Fibroblast of pulmonary artery (primary cell): ENCODE results near the gene FEZ2.

Experiments
- DNase-seq: peaks from one replicate; pipeline ENCODE4 v3.0.0-alpha.2; 2010; ENCODE audit warnings: low read depth
- H3K4me3 ChIP-seq: replicated peaks from 2 replicates; pipeline ENCODE4 v1.5.1; 2011; ENCODE audit warnings: low read depth, mild to moderate bottlenecking, control low read depth, low read length, moderate library complexity
- TF ChIP-seq, protein P1 (sequence below): IDR thresholded peaks from 2 replicates; pipeline ENCODE4 v1.5.1; 2011; ENCODE audit warnings: mild to moderate bottlenecking, control low read depth, low read length, inconsistent platforms; ENCODE audit errors: missing control alignments

FEZ2 gene

GRCh38 chr2:36513661-36514060 is 84.3 kb downstream of the FEZ2 start:
- DNase-seq: no peak
- TF ChIP-seq, protein P1, sequence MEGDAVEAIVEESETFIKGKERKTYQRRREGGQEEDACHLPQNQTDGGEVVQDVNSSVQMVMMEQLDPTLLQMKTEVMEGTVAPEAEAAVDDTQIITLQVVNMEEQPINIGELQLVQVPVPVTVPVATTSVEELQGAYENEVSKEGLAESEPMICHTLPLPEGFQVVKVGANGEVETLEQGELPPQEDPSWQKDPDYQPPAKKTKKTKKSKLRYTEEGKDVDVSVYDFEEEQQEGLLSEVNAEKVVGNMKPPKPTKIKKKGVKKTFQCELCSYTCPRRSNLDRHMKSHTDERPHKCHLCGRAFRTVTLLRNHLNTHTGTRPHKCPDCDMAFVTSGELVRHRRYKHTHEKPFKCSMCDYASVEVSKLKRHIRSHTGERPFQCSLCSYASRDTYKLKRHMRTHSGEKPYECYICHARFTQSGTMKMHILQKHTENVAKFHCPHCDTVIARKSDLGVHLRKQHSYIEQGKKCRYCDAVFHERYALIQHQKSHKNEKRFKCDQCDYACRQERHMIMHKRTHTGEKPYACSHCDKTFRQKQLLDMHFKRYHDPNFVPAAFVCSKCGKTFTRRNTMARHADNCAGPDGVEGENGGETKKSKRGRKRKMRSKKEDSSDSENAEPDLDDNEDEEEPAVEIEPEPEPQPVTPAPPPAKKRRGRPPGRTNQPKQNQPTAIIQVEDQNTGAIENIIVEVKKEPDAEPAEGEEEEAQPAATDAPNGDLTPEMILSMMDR: no peak
- H3K4me3 ChIP-seq: no peak overlapping the region

DNA sequence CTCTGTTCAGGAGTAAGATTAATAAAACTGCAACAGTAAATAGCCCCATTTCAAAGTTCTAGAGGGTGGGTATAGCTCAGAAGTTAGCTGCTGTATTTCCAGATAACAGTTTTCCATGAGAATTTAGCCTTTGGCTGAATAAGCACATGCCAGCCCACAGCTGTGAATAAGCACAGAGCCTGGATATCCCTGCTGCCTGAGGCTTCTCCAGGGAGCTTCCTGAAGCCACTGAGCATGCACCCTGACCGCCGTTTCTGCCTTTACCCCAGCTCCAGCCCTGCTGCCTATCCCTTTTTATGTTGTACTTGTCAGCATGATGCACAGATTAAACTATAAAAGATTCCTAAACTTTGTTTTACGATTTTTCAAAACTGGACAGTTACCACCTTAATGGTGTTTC is 85.3 kb downstream of the FEZ2 start:
- H3K4me3 ChIP-seq: no peak overlapping the region
- DNase-seq: no peak
- TF ChIP-seq, protein P1: no peak

- no peak for DNase-seq
- H3K4me3 ChIP-seq: no peak overlapping the region
- TF ChIP-seq, protein P1: no peak
Observed at GRCh38 chr2:36511858-36512603, 85.9 kb downstream of the FEZ2 start.

DNA sequence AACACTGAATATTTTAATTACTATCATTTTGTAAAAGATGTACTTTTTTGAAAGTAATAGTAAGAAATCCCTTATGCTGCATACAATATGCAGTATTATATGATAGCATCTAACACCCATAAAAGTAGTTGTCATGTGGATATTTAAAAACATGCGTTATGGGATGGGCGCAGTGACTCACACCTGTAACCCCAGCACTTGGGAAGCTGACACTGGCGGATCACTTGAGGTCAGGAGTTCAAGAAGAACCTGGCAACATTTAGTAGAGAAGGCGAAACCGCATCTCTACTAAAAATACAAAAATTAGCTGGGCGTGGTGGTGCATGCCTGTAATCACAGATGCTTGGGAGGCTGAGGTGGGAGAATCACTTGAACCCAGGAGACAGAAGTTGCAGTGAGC is 88.9 kb downstream of the FEZ2 start:
- no peak for DNase-seq
- TF ChIP-seq, protein P1: no peak
- no peak overlapping the region for H3K4me3 ChIP-seq

- TF ChIP-seq, protein P1: peak; percentile 99
- peak; percentile 80 for DNase-seq
Observed at GRCh38 chr2:36507408-36507812, 90.6 kb downstream of the FEZ2 start.

More at GRCh38 chr2:36507408-36507812, 90.6 kb downstream of the FEZ2 start:
- no peak overlapping the region for H3K4me3 ChIP-seq
